Neural cell (in vitro differentiated cells): ENCODE data around the gene PKP1. TPM values are rescaled to one million over a fixed set of nuclear protein-coding genes. Genes with fewer than 3 reads are reported as not detected.
A peak's percentile ranks its signal among the peaks of the same experiment; 100 is the strongest.

Experiments
- H2AFZ ChIP-seq: fragments of 200-600, 300-800 bp; sonication (generic), shearing (Covaris generic); 2 replicates; pipeline ENCODE4 v1.6.0; 2014; ENCODE audit warnings: low read depth, mild to moderate bottlenecking, antibody characterized with exemption, low read length, moderate library complexity
- H3F3A ChIP-seq: fragments of 200-600 bp; shearing (Covaris generic); 2 replicates; pipeline ENCODE4 v1.6.1; 2016; ENCODE audit warnings: mild to moderate bottlenecking, moderate library complexity, mixed read lengths, antibody characterized with exemption, low read length; ENCODE audit not compliant: insufficient read depth, poor library complexity, severe bottlenecking
- H3K27ac ChIP-seq: fragments of 200-600, 300-800 bp; sonication (generic), shearing (Covaris generic); 2 replicates; pipeline ENCODE4 v1.5.1; 2014; ENCODE audit warnings: mild to moderate bottlenecking, low read length, moderate library complexity
- H3K27me3 ChIP-seq: fragments of 300-800, 200-600 bp; sonication (generic), shearing (Covaris generic); 2 replicates; pipeline ENCODE4 v1.6.0; 2014; ENCODE audit warnings: mild to moderate bottlenecking, low read depth, low read length, moderate library complexity; ENCODE audit not compliant: insufficient read depth
- H3K36me3 ChIP-seq: fragments of 300-800, 200-600 bp; sonication (generic), shearing (Covaris generic); 2 replicates; pipeline ENCODE4 v1.5.1; 2014; ENCODE audit warnings: mild to moderate bottlenecking, antibody characterized with exemption, low read length, moderate library complexity; ENCODE audit not compliant: insufficient read depth
- H3K4me2 ChIP-seq: fragments of 300-800, 200-600 bp; sonication (generic), shearing (Covaris generic); 2 replicates; pipeline ENCODE4 v1.6.0; 2014; ENCODE audit warnings: mild to moderate bottlenecking, low read length
- H3K4me3 ChIP-seq: fragments of 300-800, 200-600 bp; sonication (generic), shearing (Covaris generic); 2 replicates; pipeline ENCODE4 v1.5.1; 2014; ENCODE audit warnings: mild to moderate bottlenecking, low read length, moderate library complexity
- H3K79me2 ChIP-seq: fragments of 200-600 bp; shearing (Covaris generic); replicated peaks from 2 replicates; pipeline ENCODE4 v1.6.0; 2014; ENCODE audit warnings: mild to moderate bottlenecking, low read length, moderate library complexity; ENCODE audit not compliant: insufficient read depth
- H3K9ac ChIP-seq: fragments of 300-800, 200-600 bp; sonication (generic), shearing (Covaris generic); 2 replicates; pipeline ENCODE4 v1.6.1; 2016; ENCODE audit warnings: mild to moderate bottlenecking, low read length, mixed read lengths
- H3K9me2 ChIP-seq: fragments of 200-600 bp; shearing (Covaris generic); 2 replicates; pipeline ENCODE4 v1.6.1; 2016; ENCODE audit warnings: mild to moderate bottlenecking, low read length, mixed read lengths; ENCODE audit not compliant: insufficient read depth
- H3K9me3 ChIP-seq: fragments of 200-600, 300-800 bp; sonication (generic), shearing (Covaris generic); 2 replicates; pipeline ENCODE4 v1.6.1; 2016; ENCODE audit warnings: mild to moderate bottlenecking, mixed run types, low read length, moderate library complexity, mixed read lengths
- H4K20me1 ChIP-seq: fragments of 200-600 bp; shearing (Covaris generic); 2 replicates; pipeline ENCODE4 v1.6.1; 2016; ENCODE audit warnings: mild to moderate bottlenecking, mixed run types; ENCODE audit not compliant: insufficient read depth
- EP300 ChIP-seq: fragments of 450-650 bp; conservative IDR thresholded peaks from 2 replicates; pipeline ENCODE4 v1.6.1; 2014; ENCODE audit warnings: antibody characterized with exemption, mild to moderate bottlenecking, moderate library complexity; ENCODE audit not compliant: poor library complexity, severe bottlenecking
- EZH2 ChIP-seq: fragments of 200-600, 300-800 bp; shearing (Covaris generic), sonication (generic); IDR thresholded peaks from 2 replicates; pipeline ENCODE4 v1.6.1; 2014; ENCODE audit warnings: antibody characterized with exemption, low read length, borderline replicate concordance, mild to moderate bottlenecking; ENCODE audit not compliant: insufficient read depth, poor library complexity, severe bottlenecking
- MXI1 ChIP-seq: fragments of 450-650 bp; conservative IDR thresholded peaks from 2 replicates; pipeline ENCODE4 v1.6.1; 2014; ENCODE audit warnings: antibody characterized with exemption, mild to moderate bottlenecking; ENCODE audit not compliant: poor library complexity, severe bottlenecking
- POLR2AphosphoS5 ChIP-seq: IDR thresholded peaks from 2 replicates; pipeline ENCODE4 v1.6.1; 2012
- RAD21 ChIP-seq: fragments of 450-650 bp; conservative IDR thresholded peaks from 2 replicates; pipeline ENCODE4 v1.6.1; 2014; ENCODE audit warnings: antibody characterized with exemption, mild to moderate bottlenecking, moderate library complexity
- SMC3 ChIP-seq: fragments of 450-650 bp; conservative IDR thresholded peaks from 2 replicates; pipeline ENCODE4 v1.6.1; 2014; ENCODE audit warnings: antibody characterized with exemption, mild to moderate bottlenecking, moderate library complexity; ENCODE audit not compliant: poor library complexity
- TAF1 ChIP-seq: IDR thresholded peaks from 2 replicates; pipeline ENCODE4 v1.6.1; 2012; ENCODE audit warnings: low read depth
- polyA plus RNA-seq: library from polyadenylated mRNA; depleted of rRNA; stranded (reverse); fragments of >200 nt; gene quantifications from 2 replicates; pipeline ENCODE4 v1.2.3, GENCODE V29; 2014
- TF ChIP-seq, protein P1 (sequence below): fragments of 450-650 bp; IDR thresholded peaks from 2 replicates; pipeline ENCODE4 v1.5.1; 2014; ENCODE audit warnings: antibody characterized with exemption, mild to moderate bottlenecking, moderate library complexity; ENCODE audit not compliant: poor library complexity, severe bottlenecking
- TF ChIP-seq, protein P2 (sequence below): IDR thresholded peaks from 2 replicates; pipeline ENCODE4 v1.6.1; 2012; ENCODE audit warnings: borderline replicate concordance

Gene PKP1
- polyA plus RNA-seq, 1 donor from 2014 or later = not detected

DNA sequence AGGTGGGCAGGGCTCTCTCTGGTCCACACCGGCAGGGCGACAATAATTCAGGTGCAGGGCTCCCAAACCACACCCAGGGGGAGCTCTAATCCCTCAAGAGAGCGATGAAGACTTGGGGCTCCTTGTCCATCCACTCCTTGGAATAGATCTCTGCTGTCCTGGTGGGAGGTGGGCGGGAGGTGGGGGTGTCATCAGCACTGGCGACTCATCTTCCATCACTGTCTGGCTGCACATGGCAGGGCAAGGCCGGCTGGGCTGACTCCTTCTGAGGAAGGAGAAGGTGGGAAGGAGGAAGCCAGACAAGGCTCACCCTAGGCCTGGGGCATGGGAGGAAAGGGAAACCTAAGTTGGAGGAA, 64.9 kb downstream of the PKP1 start:
- Histone ChIP-seq H3K27me3 (no peaks in the 10 kb centered on the region), H3K79me2 (no peaks in the 10 kb centered on the region), H4K20me1 (no peaks in the 10 kb centered on the region), H3K9ac (no peak overlapping the region), H2AFZ (no peak overlapping the region), H3K4me3 (no peak overlapping the region), H3K4me2 (no peak overlapping the region), H3K9me3 (no peaks in the 10 kb centered on the region), H3K27ac (no peak overlapping the region), H3K36me3 (no peaks in the 10 kb centered on the region), H3K9me2 (no peaks in the 10 kb centered on the region), H3F3A (no peaks in the 10 kb centered on the region)
- no peak for TF ChIP-seq EZH2
- TF ChIP-seq, protein P1, sequence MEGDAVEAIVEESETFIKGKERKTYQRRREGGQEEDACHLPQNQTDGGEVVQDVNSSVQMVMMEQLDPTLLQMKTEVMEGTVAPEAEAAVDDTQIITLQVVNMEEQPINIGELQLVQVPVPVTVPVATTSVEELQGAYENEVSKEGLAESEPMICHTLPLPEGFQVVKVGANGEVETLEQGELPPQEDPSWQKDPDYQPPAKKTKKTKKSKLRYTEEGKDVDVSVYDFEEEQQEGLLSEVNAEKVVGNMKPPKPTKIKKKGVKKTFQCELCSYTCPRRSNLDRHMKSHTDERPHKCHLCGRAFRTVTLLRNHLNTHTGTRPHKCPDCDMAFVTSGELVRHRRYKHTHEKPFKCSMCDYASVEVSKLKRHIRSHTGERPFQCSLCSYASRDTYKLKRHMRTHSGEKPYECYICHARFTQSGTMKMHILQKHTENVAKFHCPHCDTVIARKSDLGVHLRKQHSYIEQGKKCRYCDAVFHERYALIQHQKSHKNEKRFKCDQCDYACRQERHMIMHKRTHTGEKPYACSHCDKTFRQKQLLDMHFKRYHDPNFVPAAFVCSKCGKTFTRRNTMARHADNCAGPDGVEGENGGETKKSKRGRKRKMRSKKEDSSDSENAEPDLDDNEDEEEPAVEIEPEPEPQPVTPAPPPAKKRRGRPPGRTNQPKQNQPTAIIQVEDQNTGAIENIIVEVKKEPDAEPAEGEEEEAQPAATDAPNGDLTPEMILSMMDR = peak; percentile 25

DNA sequence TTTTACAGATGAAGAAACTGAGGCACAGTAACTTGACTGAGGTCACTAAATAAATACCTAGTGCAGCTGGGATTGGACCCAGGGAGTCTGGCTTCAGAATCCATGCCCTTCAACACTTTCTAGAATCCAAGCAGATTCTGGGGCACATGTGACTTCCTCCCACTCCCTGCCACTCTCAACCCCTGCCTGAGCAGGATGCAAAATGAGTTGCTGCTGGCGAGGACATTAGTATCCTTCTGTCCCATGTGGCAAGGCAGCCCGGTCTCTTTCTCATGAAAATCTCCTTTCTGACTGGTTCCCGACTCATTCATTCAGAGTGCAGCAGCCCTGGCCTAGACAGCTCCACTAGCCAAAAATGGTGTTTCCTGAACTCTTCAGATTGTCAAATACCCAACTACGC, 65.8 kb downstream of the PKP1 start:
- H3K9me2 ChIP-seq = no peaks in the 10 kb centered on the region
- no peaks in the 10 kb centered on the region for H3K9me3 ChIP-seq
- no peak overlapping the region for H3K4me2 ChIP-seq
- no peaks in the 10 kb centered on the region for H3K36me3 ChIP-seq
- H3K9ac ChIP-seq = no peak overlapping the region
- TF ChIP-seq POLR2AphosphoS5 (no peak), TAF1 (no peak), RAD21 (no peak), MXI1 (no peak), EP300 (no peak), SMC3 (no peak), EZH2 (no peak)
- TF ChIP-seq, protein P2, sequence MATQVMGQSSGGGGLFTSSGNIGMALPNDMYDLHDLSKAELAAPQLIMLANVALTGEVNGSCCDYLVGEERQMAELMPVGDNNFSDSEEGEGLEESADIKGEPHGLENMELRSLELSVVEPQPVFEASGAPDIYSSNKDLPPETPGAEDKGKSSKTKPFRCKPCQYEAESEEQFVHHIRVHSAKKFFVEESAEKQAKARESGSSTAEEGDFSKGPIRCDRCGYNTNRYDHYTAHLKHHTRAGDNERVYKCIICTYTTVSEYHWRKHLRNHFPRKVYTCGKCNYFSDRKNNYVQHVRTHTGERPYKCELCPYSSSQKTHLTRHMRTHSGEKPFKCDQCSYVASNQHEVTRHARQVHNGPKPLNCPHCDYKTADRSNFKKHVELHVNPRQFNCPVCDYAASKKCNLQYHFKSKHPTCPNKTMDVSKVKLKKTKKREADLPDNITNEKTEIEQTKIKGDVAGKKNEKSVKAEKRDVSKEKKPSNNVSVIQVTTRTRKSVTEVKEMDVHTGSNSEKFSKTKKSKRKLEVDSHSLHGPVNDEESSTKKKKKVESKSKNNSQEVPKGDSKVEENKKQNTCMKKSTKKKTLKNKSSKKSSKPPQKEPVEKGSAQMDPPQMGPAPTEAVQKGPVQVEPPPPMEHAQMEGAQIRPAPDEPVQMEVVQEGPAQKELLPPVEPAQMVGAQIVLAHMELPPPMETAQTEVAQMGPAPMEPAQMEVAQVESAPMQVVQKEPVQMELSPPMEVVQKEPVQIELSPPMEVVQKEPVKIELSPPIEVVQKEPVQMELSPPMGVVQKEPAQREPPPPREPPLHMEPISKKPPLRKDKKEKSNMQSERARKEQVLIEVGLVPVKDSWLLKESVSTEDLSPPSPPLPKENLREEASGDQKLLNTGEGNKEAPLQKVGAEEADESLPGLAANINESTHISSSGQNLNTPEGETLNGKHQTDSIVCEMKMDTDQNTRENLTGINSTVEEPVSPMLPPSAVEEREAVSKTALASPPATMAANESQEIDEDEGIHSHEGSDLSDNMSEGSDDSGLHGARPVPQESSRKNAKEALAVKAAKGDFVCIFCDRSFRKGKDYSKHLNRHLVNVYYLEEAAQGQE = no peak
- TF ChIP-seq, protein P1 = no peak
- no peaks in the 10 kb centered on the region for H3K27me3 ChIP-seq
- no peaks in the 10 kb centered on the region for H3F3A ChIP-seq
- H3K27ac ChIP-seq = no peak overlapping the region
- H3K79me2 ChIP-seq = no peaks in the 10 kb centered on the region
- H4K20me1 ChIP-seq = no peaks in the 10 kb centered on the region
- no peak overlapping the region for H2AFZ ChIP-seq
- H3K4me3 ChIP-seq = no peak overlapping the region
